Gastrocnemius medialis (tissue), 4 donors: ENCODE measurements around the gene PATJ. TPM values are rescaled to one million over a fixed set of nuclear protein-coding genes. Genes with fewer than 3 reads are reported as not detected.

Experiments used
- ATAC-seq, 2 donors: fragments of 150-250 bp; one replicate each; pipeline ENCODE4 v1.9.1; 2016
- DNase-seq, 2 donors: peaks; one replicate each; pipeline ENCODE4 v3.0.0-alpha.2; 2019
- H3K27ac ChIP-seq, 4 donors: fragments of 200-600 bp; sonication (generic); 1 replicate in 1 of 4; 2 replicates in 3 of 4; pipeline ENCODE4 v1.5.1; 2016 to 2018; ENCODE audit warnings: mild to moderate bottlenecking in 2 of 4, moderate library complexity in 1 of 4
- H3K27me3 ChIP-seq, 3 donors: fragments of 200-600 bp; sonication (generic) in 2 of 3; 1 replicate in 1 of 3; 2 replicates in 2 of 3; pipeline versions ENCODE4 v1.5.1 to v1.6.0; 2016 to 2019; ENCODE audit warnings: mild to moderate bottlenecking in 1 of 3, moderate library complexity in 1 of 3
- H3K36me3 ChIP-seq, 2 donors: fragments of 200-600 bp; sonication (generic) in 1 of 2; one replicate each; pipeline ENCODE4 v1.5.1; 2017 to 2018
- H3K4me1 ChIP-seq, 2 donors: fragments of 200-600 bp; sonication (generic) in 1 of 2; one replicate each; pipeline ENCODE4 v1.5.1; 2016 to 2017; ENCODE audit warnings: mild to moderate bottlenecking in 2 of 2
- H3K4me3 ChIP-seq, 4 donors: fragments of 200-600 bp; sonication (generic) in 3 of 4; 1 replicate in 1 of 4; 2 replicates in 3 of 4; pipeline ENCODE4 v1.5.1; 2016 to 2019; ENCODE audit warnings: mild to moderate bottlenecking in 2 of 4
- H3K9me3 ChIP-seq, 3 donors: fragments of 200-600 bp; sonication (generic) in 2 of 3; 1 replicate in 1 of 3; 2 replicates in 2 of 3; pipeline ENCODE4 v1.5.1; 2016 to 2019
- POLR2A ChIP-seq, 2 donors: fragments of 450-650 bp; IDR thresholded peaks; one replicate each; pipeline ENCODE4 v1.6.1; 2017; ENCODE audit warnings: antibody characterized with exemption in 2 of 2, mild to moderate bottlenecking in 2 of 2, moderate library complexity in 2 of 2
- in situ Hi-C, 4 donors: fragments of 200-750 bp; cut with MboI; loops; one replicate each; pipeline versions ENCODE4 v1.15.0 to v1.8.0; 2017; ENCODE audit warnings: low sequenced_read_pairs in 4 of 4
- intact Hi-C: fragments of 100-400 bp; cut with DNase I; formaldehyde crosslinking; loops from one replicate; pipeline ENCODE4 v1.15.1; 2023; ENCODE audit warnings: low total_unique reads
- microRNA-seq, 2 donors: library from miRNA; unstranded; fragments of <30 nt; microRNA quantifications; one replicate each; pipeline ENCODE4, GENCODE V29; 2016; ENCODE audit warnings: borderline replicate concordance in 2 of 2
- total RNA-seq, 4 donors: library from RNA; depleted of rRNA; stranded (reverse); fragments of >200 nt; gene quantifications; one replicate each; pipeline versions ENCODE4 v1.1.0 to v1.2.3, GENCODE V29; 2016
- TF ChIP-seq, protein P1 (sequence below), 5 experiments: fragments of 450-650 bp in 3 of 5; fragments of 200-600 bp in 2 of 5; sonication (generic) in 2 of 5; IDR thresholded peaks in 4 of 5; conservative IDR thresholded peaks in 1 of 5; 1 replicate in 4 of 5; 2 replicates in 1 of 5; pipeline ENCODE4 v1.5.1; 2016 to 2019; ENCODE audit warnings: antibody characterized with exemption in 5 of 5, mild to moderate bottlenecking in 3 of 5, moderate library complexity in 3 of 5

The PATJ gene
- total RNA-seq, 4 donors from 2014 or later: 19.3 to 44.8 (median 26.0) TPM

GRCh38 chr1:62224182-62224581 lies 481.9 kb downstream of the PATJ start:
- intact Hi-C loops (no loop called here), in situ Hi-C loops (no loop called here)
- no peaks in the 10 kb centered on the region for H3K27me3 ChIP-seq
- H3K36me3 ChIP-seq: no peaks in the 10 kb centered on the region
- H3K4me3 ChIP-seq: no peak overlapping the region
- H3K9me3 ChIP-seq: no peaks in the 10 kb centered on the region
- H3K4me1 ChIP-seq: no peaks in the 10 kb centered on the region
- H3K27ac ChIP-seq: no peak overlapping the region
- DNase-seq (no peak), ATAC-seq (no peak)
- TF ChIP-seq, protein P1, sequence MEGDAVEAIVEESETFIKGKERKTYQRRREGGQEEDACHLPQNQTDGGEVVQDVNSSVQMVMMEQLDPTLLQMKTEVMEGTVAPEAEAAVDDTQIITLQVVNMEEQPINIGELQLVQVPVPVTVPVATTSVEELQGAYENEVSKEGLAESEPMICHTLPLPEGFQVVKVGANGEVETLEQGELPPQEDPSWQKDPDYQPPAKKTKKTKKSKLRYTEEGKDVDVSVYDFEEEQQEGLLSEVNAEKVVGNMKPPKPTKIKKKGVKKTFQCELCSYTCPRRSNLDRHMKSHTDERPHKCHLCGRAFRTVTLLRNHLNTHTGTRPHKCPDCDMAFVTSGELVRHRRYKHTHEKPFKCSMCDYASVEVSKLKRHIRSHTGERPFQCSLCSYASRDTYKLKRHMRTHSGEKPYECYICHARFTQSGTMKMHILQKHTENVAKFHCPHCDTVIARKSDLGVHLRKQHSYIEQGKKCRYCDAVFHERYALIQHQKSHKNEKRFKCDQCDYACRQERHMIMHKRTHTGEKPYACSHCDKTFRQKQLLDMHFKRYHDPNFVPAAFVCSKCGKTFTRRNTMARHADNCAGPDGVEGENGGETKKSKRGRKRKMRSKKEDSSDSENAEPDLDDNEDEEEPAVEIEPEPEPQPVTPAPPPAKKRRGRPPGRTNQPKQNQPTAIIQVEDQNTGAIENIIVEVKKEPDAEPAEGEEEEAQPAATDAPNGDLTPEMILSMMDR (IDR thresholded peaks at IDR 0.05 in 4 of 5, conservative IDR thresholded peaks at IDR 0.05 in 1 of 5): no peak
- no peak for TF ChIP-seq POLR2A (IDR thresholded peaks at IDR 0.05)

- intact Hi-C loops (no loop called here), in situ Hi-C loops (no loop called here)
- ATAC-seq (no peak), DNase-seq (no peak)
- H3K4me3 ChIP-seq: no peak overlapping the region
- no peak overlapping the region for H3K27ac ChIP-seq
- TF ChIP-seq, protein P1 (IDR thresholded peaks at IDR 0.05 in 4 of 5, conservative IDR thresholded peaks at IDR 0.05 in 1 of 5): no peak
- TF ChIP-seq POLR2A (IDR thresholded peaks at IDR 0.05): no peak
- no peaks in the 10 kb centered on the region for H3K4me1 ChIP-seq
- H3K27me3 ChIP-seq: no peaks in the 10 kb centered on the region
- H3K36me3 ChIP-seq: no peaks in the 10 kb centered on the region
- H3K9me3 ChIP-seq: no peaks in the 10 kb centered on the region
Measured at GRCh38 chr1:62227496-62227895, 485.2 kb downstream of the PATJ start.

Small RNA genes lying within 50 kb of the gene (microRNA-seq; reads per million reads assigned to microRNA genes)
- gene MIR3116-1: 0 reads per million in 2 donors
- gene MIR3116-2: 0 reads per million in 2 donors

Other genes with a start within 250 kb of the PATJ start
- gene TM2D1, start 17.3 kb upstream of the PATJ start, total RNA-seq: 10 to 100 TPM; 33.6 to 56.8 (median 38.5) TPM